Epithelial cell of prostate (primary cell): ENCODE results near the gene KRT14.
"Not testable (repeated sequence)": the region's sequence is repeated elsewhere in the genome, so short reads cannot be mapped to it uniquely, and the experiment has no call there.

Experiments
- DNase-seq: peaks from one replicate; pipeline ENCODE4 v3.0.0-alpha.2; 2011; ENCODE audit warnings: low read depth, low spot score
- H3K27ac ChIP-seq: fragments of 450-650 bp; 2 replicates; pipeline ENCODE4 v1.5.1; 2017; ENCODE audit warnings: mild to moderate bottlenecking

The KRT14 gene

GRCh38 chr17:41552455-41552854 lies 34.2 kb downstream of the KRT14 start:
- no peak overlapping the region for H3K27ac ChIP-seq

GRCh38 chr17:41551365-41551764 lies 35.3 kb downstream of the KRT14 start:
- no peak for DNase-seq
- no peak overlapping the region for H3K27ac ChIP-seq

More at GRCh38 chr17:41552455-41552854, 34.2 kb downstream of the KRT14 start:
- no peak for DNase-seq

GRCh38 chr17:41549596-41550039 lies 37.1 kb downstream of the KRT14 start:
- H3K27ac ChIP-seq = peak overlapping the region; percentile 97
- DNase-seq = no peak

GRCh38 chr17:41548844-41549595 lies 37.7 kb downstream of the KRT14 start:
- peak overlapping the region; percentile 97 for H3K27ac ChIP-seq
- no peak for DNase-seq

GRCh38 chr17:41547921-41548843 lies 38.5 kb downstream of the KRT14 start:
- H3K27ac ChIP-seq = peak overlapping the region; percentile 97
- peak; percentile 97 for DNase-seq

GRCh38 chr17:41547378-41547841 lies 39.3 kb downstream of the KRT14 start:
- peak overlapping the region; percentile 97 for H3K27ac ChIP-seq
- no peak for DNase-seq

- peak overlapping the region; percentile 97 for H3K27ac ChIP-seq
- no peak for DNase-seq
These were observed 39.9 kb downstream of the KRT14 start for GRCh38 chr17:41546819-41547218.

GRCh38 chr17:41545829-41546410 lies 40.8 kb downstream of the KRT14 start:
- DNase-seq = no peak
- H3K27ac ChIP-seq = no peak overlapping the region

GRCh38 chr17:41544935-41545334 lies 41.8 kb downstream of the KRT14 start:
- DNase-seq = no peak
- peak overlapping the region; percentile 50 for H3K27ac ChIP-seq

GRCh38 chr17:41544491-41544892 lies 42.2 kb downstream of the KRT14 start:
- DNase-seq = no peak
- H3K27ac ChIP-seq = peak overlapping the region; percentile 50

- not testable (repeated sequence) for H3K27ac ChIP-seq, DNase-seq
These were observed 43.9 kb downstream of the KRT14 start for GRCh38 chr17:41542786-41543185.

GRCh38 chr17:41542357-41542756 lies 44.3 kb downstream of the KRT14 start:
- no peak overlapping the region for H3K27ac ChIP-seq
- DNase-seq = no peak

- DNase-seq = no peak
- H3K27ac ChIP-seq = peak overlapping the region; percentile 32
These were observed 45.6 kb downstream of the KRT14 start for GRCh38 chr17:41540921-41541625.

- DNase-seq = no peak
- peak overlapping the region; percentile 32 for H3K27ac ChIP-seq
These were observed 46.6 kb downstream of the KRT14 start for GRCh38 chr17:41539979-41540701.

GRCh38 chr17:41539071-41539492 lies 47.6 kb downstream of the KRT14 start:
- peak overlapping the region; percentile 66 for H3K27ac ChIP-seq
- no peak for DNase-seq

- no peak for DNase-seq
- peak overlapping the region; percentile 66 for H3K27ac ChIP-seq
These were observed 48.1 kb downstream of the KRT14 start for GRCh38 chr17:41538565-41538991.

- peak overlapping the region; percentile 66 for H3K27ac ChIP-seq
- no peak for DNase-seq
These were observed 48.7 kb downstream of the KRT14 start for GRCh38 chr17:41537990-41538389.

GRCh38 chr17:41537614-41537954 lies 49.1 kb downstream of the KRT14 start:
- no peak for DNase-seq
- H3K27ac ChIP-seq = peak overlapping the region; percentile 66
